GM23248 (cell line): ENCODE measurements around the gene NAGK.

Source experiments
- EZH2 ChIP-seq: fragments of 200-600 bp; sonication (generic); IDR thresholded peaks from 2 replicates; pipeline ENCODE4 v1.6.1; 2018; ENCODE audit warnings: antibody characterized with exemption, mild to moderate bottlenecking; ENCODE audit not compliant: insufficient read depth, poor library complexity, severe bottlenecking
- EZH2phosphoT487 ChIP-seq: fragments of 200-600 bp; sonication (generic); IDR thresholded peaks from 2 replicates; pipeline ENCODE4 v1.6.1; 2018; ENCODE audit warnings: antibody characterized with exemption, moderate library complexity, mild to moderate bottlenecking, low read depth; ENCODE audit not compliant: insufficient read depth

- no peak for TF ChIP-seq EZH2
- TF ChIP-seq EZH2phosphoT487: no peak
Measured at GRCh38 chr2:71101656-71102055, 33.2 kb downstream of the NAGK start.
